ENCODE data around the gene COL6A2.
A peak's percentile ranks its signal among the peaks of the same experiment; 100 is the strongest.
"Not testable (repeated sequence)": the region's sequence is repeated elsewhere in the genome, so short reads cannot be mapped to it uniquely, and the experiment has no call there.

The COL6A2 gene

DNA sequence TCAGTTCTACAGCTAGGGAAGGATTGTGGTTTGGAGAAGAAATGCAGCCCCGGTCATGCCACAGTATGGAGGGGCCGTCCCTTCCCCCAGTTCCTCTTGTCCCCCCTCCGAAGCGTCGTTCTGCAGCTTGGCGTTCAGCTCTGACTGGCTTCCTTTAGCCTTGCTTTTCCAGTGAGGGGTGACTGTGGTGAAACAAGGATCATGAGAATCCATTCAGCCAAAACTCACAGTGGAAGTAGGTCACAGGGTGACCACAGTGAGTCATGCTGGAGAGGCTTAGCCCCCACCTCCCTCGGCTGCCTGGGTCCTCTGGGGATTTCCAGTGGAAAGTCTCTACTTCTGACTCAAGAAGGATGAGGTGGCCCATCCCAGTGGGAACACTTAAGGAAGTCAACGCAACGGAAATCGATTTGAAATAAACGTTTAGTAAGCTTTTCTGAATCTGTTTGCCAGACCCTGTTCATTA lies 37.3 kb upstream of the COL6A2 start:
- DNase-seq (ENCODE audit: low read depth in 2 of 2): peak in 1 of 2 donors; percentile 9

DNA sequence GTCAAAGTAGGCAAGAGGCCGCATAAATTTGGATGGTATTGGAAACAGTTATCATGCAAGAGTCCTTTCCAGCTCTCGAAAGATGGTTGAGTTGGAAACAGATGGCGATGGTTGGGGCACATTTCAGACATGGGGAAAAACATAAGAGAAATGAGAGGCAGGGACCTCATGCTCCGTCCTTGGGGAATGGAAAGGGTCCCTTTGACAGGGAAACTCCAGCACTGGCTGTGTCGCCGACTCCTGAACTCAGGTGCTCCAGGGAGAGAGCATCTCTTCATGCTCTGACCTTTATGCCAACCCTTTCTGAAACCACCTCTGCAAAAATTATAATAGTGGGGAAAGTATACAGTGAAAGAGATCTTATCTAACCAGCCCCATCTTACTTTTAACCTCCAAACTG lies 36.8 kb upstream of the COL6A2 start:
- DNase-seq (ENCODE audit: low read depth in 2 of 2): no peak

DNA sequence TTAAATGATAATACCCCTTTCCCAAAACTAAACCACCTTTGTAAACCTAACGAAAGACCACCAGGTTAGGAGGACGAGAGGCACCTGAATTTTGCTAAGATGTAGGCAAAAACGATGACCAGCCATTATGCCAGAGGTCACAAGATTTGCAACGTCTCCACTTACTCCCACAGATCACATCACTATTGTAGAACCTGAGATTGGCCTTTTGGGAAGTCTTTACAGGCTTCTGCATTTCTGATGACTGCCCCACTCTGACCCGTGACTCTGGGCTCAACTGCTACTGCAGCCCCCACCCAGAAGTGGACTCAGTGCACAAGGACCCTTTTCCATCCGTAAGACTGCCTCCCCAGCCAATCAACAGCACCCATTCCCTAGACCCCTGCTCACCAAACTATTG lies 36.4 kb upstream of the COL6A2 start:
- no peak for DNase-seq (ENCODE audit: low read depth in 2 of 2)

DNA sequence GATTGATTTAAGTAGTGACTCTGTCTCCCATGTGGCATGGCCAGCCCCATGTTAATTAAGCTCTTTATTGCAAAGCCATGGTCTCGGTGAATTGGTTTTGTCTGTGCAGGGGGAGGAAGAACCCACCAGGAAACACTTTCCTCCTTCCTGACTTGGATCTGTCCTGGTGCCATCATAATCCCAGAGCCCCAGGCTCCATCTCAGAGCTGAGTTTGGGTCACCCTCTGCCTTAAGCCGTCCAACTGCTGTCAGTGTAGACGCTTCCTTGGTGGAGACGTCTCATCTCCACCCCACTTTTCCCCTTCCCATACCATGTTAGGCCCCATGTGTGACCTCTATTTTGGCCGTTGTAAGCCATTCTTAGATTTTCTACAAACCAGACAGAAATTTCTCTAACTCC lies 36.0 kb upstream of the COL6A2 start:
- DNase-seq (ENCODE audit: low read depth in 2 of 2): no peak

DNA sequence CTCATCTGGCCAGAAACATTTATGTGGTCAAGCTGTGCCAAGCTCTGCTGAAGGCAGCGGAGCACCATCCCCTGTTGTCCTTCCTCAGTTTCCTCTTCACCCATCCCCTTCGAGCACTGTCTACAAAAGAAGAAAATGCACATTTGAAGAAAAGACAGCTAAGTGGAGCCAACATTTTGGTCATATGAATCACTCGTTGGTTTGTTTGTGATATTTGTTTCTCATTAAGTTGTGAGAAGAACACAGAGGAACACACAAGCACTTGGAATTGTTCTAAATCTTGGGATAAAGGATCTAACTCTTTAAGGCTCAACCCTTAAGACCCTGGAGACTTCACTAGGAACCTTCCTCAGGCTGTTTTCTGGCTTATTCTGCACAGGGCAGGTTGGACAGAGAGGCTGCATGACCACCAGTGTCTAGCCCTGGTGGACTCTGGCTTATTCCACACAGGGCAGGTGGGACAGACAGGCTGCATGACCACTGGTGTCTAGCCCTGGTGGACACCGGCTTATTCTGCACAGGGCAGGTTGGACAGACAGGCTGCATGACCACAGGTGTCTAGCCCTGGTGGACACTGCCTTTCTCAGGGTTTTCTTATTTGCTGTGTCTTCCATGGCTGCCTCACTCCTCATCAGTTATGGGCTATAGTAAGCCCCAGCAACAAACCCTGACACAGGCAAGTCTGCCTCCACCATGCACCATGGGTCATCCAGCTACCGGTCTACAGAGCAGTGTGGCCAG lies 35.3 kb upstream of the COL6A2 start:
- no peak for DNase-seq (ENCODE audit: low read depth in 2 of 2)

GRCh38 chr21:46063227-46063626 lies 34.7 kb upstream of the COL6A2 start:
- DNase-seq (ENCODE audit: low read depth in 2 of 2): no peak

DNA sequence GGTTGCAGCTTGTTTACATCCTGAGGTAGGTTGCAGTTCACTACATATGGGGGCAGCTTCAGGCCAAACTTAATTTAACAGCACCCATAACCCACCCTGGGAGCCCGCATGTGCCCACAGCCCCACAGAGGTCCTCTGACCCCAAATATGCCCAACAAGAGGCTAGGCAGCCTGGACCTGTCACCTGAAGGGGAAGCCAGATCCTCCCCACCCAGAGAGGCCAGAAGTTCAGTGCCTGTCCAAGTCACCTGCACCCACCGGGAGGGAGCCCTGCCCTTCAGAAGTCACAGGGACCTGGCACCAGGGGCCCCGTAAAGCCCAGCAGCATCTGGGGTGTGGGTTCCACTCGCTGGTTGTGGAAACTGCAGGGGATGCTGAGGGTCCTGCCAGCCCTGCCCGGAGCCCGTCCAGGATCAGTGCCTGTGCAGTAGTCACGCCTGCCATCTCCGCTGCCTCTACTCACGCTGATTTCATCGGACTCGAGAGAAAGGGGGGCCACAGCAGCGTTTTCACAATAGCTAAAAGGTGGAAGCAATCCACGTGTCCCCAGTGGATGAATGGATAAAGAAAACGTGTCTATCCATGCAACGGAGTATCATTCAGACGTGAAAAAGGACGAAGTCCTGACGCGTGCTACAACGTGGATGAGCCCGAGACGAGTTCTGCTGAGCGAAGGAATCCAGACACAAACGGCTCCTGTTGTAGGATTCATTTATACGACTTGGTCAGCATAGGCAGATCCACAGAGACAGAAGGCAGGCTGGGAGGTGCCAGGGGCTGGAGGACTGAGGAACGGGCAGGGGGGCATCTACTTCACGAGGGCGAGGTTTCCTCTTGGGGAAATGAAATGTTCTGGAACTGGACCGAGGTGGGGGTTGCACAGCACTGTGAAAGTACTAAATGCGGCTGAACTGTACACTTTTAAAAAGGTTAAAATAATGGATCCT lies 33.9 kb upstream of the COL6A2 start:
- DNase-seq (ENCODE audit: low read depth in 2 of 2): no peak

DNA sequence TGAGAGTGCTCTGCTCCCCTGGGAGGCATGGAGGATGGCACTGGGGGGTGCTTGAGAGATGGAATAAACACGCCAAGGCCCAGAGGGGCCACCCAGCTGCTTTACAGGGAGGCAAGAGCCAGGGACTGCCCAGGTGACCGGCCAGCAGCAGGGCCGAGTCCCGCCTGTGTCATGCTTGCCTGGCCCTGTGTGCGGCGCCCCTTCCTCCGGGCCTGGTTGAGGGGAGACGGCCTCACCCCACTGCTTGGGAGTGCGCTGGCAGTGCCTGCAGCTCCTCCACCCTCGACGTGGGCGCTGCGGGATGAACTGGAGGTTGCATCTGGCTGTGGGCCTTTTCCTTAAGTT lies 33.1 kb upstream of the COL6A2 start:
- DNase-seq (ENCODE audit: low read depth in 2 of 2): no peak

GRCh38 chr21:46065215-46065913 lies 32.5 kb upstream of the COL6A2 start:
- no peak for DNase-seq (ENCODE audit: low read depth in 2 of 2)

DNA sequence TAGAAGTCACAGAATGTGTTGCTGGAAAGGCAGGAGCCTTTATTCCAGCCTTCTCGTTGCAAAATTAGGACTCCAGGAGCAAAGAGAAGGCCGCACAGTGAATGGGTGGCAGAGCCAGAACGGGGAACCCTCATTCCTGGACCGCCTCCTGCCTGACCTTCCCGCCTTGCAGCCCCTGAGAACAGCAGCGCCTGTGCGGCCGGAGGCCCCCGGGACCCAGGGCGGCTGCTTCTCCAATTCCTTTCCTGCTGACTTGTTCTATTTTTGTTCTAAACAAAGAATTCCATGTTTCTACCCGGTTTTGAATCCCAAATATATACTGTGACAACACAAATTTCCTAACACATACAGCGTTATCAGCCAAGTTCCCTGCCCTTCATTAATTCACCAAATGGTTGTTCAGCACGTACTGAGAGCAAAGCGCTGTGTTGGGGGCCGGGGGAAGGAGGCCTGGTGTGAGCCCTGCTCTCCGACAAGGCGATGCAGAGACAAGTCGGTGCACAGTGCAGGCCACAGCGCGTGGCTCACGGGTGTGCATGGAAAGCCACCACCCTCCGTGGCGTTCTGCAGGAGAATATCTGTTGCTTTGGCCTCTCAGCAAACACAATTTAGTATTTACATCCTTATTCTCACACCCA lies 31.9 kb upstream of the COL6A2 start:
- DNase-seq (ENCODE audit: low read depth in 2 of 2): no peak

GRCh38 chr21:46066591-46067331 lies 31.2 kb upstream of the COL6A2 start:
- no peak for DNase-seq (ENCODE audit: low read depth in 2 of 2)

DNA sequence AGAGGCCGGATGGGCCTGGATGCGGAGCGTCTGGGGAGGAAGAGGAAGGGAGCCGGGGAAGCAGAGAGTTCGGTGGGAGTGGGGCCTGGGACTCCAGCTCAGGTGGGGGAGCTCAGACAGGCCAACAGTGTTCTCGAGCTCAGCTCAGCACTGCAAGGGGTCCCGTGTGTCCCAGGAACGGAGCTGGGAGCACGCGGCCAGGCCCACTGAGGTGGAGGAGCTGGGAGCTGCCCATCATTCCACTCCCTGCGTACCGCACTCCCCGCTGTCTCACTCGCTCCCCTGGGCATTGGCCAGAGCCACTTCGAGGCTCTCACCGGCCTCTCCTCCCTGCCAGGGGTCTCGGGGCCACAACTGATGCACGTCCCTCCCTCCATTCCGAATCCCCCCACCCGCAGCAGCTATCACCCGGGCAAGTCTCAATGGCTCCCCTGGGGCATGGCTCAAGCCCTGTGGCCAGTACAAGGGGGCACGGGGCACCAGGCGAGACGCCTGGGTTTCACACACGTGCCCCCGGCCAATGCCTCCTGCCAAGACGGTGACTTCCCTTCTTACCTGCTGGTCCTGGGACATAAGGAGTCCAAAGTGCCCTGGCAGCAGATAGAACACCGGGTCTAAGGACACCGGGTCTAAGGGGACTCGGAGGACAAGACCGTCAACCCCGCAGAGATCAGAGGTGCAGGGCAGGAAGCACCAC lies 30.3 kb upstream of the COL6A2 start:
- no peak for DNase-seq (ENCODE audit: low read depth in 2 of 2)

DNA sequence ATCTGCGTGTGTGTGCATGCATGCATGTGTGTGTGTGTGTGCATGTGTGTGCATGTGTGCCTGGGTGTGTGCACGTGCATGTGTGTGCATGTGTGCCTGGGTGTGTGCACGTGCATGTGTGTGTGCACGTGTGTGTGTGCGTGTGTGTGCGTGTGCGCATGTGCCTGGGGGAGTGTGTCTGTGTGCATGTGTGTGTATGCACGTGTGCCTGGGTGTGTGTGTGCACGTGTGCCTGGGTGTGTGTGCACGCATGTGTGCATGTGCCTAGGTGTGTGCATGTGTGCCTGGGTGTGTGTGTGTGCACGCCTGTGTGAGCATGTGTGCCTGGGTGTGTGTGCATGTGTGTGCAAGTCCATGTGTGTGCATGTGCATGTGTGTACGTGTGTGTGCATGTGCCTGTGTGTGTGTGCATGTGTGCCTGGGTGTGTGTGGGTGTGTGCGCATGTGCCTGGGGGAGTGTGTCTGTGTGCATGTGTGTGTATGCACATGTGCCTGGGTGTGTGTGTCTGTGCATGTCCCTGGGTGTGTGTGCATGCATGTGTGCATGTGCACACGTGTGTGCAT lies 29.3 kb upstream of the COL6A2 start:
- no peak for DNase-seq (ENCODE audit: low read depth in 2 of 2)

- no peak for DNase-seq (ENCODE audit: low read depth in 2 of 2)
These were observed 28.7 kb upstream of the COL6A2 start for GRCh38 chr21:46069166-46069565.

- no peak for DNase-seq (ENCODE audit: low read depth in 2 of 2)
These were observed 28.1 kb upstream of the COL6A2 start for GRCh38 chr21:46069719-46070279.

DNA sequence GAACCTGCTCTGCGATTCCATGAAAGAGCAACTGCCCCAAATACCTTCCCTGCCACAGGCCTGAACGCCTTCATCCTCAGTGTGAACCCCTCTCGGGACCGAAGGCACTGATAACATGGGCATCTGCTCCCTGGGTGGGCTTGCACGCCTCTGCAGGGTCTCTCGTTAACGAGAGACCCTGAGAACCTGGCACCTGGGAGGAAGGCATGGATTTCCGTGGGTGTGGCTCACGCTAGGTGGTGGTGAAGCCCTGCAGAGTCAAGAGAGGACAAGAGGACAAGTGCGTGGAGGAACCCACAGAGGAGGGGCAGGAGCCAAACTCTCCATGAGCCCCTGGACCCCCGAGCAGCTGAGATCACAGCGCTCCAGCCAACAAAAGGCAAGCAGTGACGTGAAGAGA lies 26.8 kb upstream of the COL6A2 start:
- DNase-seq (ENCODE audit: low read depth in 2 of 2): no peak

DNA sequence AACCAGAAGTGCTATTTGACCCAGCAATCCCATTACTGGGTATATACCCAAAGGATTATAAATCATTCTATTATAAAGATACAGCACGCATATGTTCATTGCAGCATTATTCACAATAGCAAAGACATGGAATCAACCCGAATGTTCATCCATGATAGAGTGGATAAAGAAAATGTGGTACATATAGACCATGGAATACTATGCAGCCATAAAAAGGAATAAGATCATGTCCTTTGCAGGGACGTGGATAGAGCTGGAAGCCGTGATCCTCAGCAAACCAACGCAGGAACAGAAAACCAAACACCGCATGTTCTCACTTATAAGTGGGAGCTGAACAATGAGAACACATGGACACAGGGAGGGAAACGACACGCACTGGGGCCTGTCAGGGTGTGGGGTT lies 21.2 kb upstream of the COL6A2 start:
- not testable (repeated sequence) for DNase-seq (ENCODE audit: low read depth in 2 of 2)

DNA sequence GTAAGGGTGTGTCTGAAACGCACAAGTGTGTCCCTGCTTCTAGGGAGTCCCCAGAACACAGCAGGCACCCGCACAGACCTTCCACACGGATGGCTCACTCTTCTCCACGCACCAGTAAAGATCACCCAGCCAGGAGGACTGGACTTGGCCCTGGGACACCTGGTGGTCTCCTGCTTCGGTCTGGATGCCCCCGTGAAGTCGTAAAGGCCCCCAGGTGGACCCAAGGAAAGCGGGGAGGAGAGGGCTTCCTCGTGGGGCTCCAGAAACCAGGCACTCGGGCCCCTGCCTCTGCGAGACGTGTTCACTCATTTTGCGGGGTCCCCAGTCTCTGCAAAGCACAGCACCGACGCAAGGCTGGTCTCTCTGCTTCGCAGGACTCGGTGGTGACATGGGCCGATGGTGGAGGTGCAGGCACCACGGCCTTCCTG lies 20.2 kb upstream of the COL6A2 start:
- no peak for DNase-seq (ENCODE audit: low read depth in 2 of 2)

- no peak for DNase-seq (ENCODE audit: low read depth in 2 of 2)
These were observed 19.5 kb upstream of the COL6A2 start for GRCh38 chr21:46078322-46078977.
